HL-60 (cell line): Measurements from ENCODE around the gene PKP1.

Experiments used
- DNase-seq, 2 experiments: peaks; one replicate each; pipeline ENCODE4 v3.0.0-alpha.2; 2010 to 2020; ENCODE audit warnings: low read depth in 1 of 2, low spot score in 1 of 2
- H3K27ac ChIP-seq: fragments of 250-450 bp; sonication (Bioruptor Pico); replicated peaks from 2 replicates; pipeline ENCODE4 v1.5.1; 2020; ENCODE audit warnings: mild to moderate bottlenecking, moderate library complexity
- H3K27me3 ChIP-seq: fragments of 250-450 bp; sonication (Bioruptor Pico); 2 replicates; pipeline ENCODE4 v1.5.1; 2021; ENCODE audit warnings: mild to moderate bottlenecking, moderate library complexity; ENCODE audit not compliant: insufficient read depth, poor library complexity, severe bottlenecking
- H3K4me3 ChIP-seq: replicated peaks from 2 replicates; pipeline ENCODE4 v1.5.1; 2011; ENCODE audit warnings: mild to moderate bottlenecking, control low read depth, low read length; ENCODE audit not compliant: insufficient read depth
- GABPA ChIP-seq: IDR thresholded peaks from 2 replicates; pipeline ENCODE4 v1.6.1; 2012; ENCODE audit warnings: low read depth
- POLR2AphosphoS5 ChIP-seq: IDR thresholded peaks from 2 replicates; pipeline ENCODE4 v1.6.1; 2012; ENCODE audit warnings: low read depth
- SPI1 ChIP-seq: IDR thresholded peaks from 2 replicates; pipeline ENCODE4 v1.6.1; 2012; ENCODE audit warnings: low read depth, mild to moderate bottlenecking, borderline replicate concordance
- TF ChIP-seq, protein P1 (sequence below): IDR thresholded peaks from one replicate; pipeline ENCODE4 v1.5.1; 2011; ENCODE audit warnings: low read length, control low read depth, inconsistent platforms; ENCODE audit not compliant: insufficient read depth
- TF ChIP-seq, protein P2 (sequence below): IDR thresholded peaks from 2 replicates; pipeline ENCODE4 v1.6.1; 2012; ENCODE audit warnings: low read depth; ENCODE audit not compliant: insufficient replicate concordance

PKP1 gene

DNA sequence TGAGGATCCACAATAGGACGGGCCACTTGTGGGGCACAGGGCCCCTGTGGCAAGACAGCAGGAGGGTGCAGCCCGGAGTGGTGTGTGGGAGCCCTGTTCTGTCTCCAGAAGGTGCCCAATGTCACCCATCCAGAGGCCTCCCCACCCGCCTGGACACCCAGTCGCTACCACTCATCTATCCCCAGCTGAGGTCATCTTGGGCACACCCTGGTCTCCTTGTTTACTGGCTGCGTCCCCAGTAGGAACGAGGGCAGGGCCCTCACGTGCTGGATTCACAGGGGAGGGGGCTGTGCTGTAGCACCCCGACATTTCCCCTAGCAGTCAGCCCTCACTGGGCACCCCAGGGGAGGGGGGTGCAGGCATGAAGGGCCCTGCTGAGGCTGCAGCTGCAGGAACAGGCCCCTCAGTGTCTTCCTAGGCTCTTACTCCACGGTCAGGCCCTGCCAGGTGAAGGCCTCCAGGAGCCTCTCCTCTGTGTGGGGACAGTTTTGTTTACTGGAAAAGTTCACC is 96.5 kb downstream of the PKP1 start:
- H3K4me3 ChIP-seq, result no peak overlapping the region
- no peaks in the 10 kb centered on the region for H3K27me3 ChIP-seq
- TF ChIP-seq, protein P1, sequence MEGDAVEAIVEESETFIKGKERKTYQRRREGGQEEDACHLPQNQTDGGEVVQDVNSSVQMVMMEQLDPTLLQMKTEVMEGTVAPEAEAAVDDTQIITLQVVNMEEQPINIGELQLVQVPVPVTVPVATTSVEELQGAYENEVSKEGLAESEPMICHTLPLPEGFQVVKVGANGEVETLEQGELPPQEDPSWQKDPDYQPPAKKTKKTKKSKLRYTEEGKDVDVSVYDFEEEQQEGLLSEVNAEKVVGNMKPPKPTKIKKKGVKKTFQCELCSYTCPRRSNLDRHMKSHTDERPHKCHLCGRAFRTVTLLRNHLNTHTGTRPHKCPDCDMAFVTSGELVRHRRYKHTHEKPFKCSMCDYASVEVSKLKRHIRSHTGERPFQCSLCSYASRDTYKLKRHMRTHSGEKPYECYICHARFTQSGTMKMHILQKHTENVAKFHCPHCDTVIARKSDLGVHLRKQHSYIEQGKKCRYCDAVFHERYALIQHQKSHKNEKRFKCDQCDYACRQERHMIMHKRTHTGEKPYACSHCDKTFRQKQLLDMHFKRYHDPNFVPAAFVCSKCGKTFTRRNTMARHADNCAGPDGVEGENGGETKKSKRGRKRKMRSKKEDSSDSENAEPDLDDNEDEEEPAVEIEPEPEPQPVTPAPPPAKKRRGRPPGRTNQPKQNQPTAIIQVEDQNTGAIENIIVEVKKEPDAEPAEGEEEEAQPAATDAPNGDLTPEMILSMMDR, result no peak
- TF ChIP-seq, protein P2, sequence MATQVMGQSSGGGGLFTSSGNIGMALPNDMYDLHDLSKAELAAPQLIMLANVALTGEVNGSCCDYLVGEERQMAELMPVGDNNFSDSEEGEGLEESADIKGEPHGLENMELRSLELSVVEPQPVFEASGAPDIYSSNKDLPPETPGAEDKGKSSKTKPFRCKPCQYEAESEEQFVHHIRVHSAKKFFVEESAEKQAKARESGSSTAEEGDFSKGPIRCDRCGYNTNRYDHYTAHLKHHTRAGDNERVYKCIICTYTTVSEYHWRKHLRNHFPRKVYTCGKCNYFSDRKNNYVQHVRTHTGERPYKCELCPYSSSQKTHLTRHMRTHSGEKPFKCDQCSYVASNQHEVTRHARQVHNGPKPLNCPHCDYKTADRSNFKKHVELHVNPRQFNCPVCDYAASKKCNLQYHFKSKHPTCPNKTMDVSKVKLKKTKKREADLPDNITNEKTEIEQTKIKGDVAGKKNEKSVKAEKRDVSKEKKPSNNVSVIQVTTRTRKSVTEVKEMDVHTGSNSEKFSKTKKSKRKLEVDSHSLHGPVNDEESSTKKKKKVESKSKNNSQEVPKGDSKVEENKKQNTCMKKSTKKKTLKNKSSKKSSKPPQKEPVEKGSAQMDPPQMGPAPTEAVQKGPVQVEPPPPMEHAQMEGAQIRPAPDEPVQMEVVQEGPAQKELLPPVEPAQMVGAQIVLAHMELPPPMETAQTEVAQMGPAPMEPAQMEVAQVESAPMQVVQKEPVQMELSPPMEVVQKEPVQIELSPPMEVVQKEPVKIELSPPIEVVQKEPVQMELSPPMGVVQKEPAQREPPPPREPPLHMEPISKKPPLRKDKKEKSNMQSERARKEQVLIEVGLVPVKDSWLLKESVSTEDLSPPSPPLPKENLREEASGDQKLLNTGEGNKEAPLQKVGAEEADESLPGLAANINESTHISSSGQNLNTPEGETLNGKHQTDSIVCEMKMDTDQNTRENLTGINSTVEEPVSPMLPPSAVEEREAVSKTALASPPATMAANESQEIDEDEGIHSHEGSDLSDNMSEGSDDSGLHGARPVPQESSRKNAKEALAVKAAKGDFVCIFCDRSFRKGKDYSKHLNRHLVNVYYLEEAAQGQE, result no peak
- TF ChIP-seq GABPA (no peak), POLR2AphosphoS5 (no peak), SPI1 (no peak)
- no peak overlapping the region for H3K27ac ChIP-seq
- no peak for DNase-seq

DNA sequence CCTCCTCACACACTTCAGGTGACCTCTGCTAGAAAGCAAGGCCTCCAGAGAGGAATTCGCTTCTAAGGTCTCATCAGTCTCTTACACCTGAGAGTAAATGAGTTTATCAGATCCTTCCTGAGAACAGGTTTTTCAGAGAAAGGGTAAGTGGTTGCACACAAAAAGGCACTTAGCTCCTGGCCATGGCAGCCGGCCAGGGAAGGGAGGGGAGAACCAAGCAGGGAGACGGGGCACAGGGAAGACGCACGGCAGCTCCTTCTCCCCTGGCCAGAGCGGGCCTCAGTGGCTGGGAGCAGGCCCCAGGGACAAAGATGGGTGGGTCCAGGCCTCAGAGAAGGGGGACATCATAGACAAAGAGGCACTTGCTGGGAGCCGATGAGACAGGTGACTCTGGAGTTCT is 97.8 kb downstream of the PKP1 start:
- Histone ChIP-seq H3K27me3 (no peaks in the 10 kb centered on the region), H3K4me3 (no peak overlapping the region), H3K27ac (no peak overlapping the region)
- TF ChIP-seq POLR2AphosphoS5, result no peak
- DNase-seq, result no peak
